ENCODE measurements around the gene DCDC1.

Gene DCDC1

GRCh38 chr11:31092638-31093037 lies 276.9 kb downstream of the DCDC1 start:
- DNase-seq = no peak

DNA sequence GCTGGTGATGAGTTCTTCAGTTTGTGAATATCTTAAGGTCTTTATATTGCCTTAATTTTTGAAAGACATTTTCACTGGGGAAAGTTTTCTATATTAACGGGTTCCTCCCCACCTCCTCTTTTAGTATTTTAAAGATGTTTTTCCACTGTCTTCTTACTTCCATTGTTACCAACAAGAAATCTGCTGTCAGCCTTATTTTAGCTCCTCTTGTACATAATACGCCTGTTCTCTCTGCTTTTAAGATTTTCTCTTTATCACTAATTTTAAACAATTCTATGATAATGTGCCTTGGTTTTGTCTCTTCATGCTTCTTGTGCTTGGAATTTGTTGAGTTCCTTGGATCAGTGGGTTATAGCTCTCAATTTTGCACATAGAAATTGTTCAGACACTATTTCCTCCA lies 280.4 kb downstream of the DCDC1 start:
- DNase-seq = no peak

- no peak for DNase-seq
These were observed 299.9 kb downstream of the DCDC1 start for GRCh38 chr11:31069447-31070205.

- no peak for DNase-seq
These were observed 308.7 kb downstream of the DCDC1 start for GRCh38 chr11:31060880-31061279.

DNA sequence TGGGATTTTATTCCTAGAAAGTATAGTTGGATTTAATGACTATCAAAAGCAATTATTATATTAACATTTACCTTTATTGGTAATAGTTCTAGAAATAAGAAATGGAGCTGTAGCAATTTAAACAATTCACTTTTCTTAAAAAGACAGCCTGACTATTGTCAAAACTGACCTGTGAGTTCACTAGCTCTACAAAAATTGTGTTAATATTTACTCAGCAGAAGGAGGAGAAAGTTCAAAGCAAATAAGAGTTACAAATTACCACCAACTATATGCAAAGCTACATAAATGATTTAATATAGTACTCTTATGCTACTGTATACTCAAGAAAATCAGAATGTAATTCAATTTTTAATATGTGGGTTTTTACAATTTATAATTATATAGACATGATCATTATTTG lies 310.0 kb downstream of the DCDC1 start:
- no peak for DNase-seq

DNA sequence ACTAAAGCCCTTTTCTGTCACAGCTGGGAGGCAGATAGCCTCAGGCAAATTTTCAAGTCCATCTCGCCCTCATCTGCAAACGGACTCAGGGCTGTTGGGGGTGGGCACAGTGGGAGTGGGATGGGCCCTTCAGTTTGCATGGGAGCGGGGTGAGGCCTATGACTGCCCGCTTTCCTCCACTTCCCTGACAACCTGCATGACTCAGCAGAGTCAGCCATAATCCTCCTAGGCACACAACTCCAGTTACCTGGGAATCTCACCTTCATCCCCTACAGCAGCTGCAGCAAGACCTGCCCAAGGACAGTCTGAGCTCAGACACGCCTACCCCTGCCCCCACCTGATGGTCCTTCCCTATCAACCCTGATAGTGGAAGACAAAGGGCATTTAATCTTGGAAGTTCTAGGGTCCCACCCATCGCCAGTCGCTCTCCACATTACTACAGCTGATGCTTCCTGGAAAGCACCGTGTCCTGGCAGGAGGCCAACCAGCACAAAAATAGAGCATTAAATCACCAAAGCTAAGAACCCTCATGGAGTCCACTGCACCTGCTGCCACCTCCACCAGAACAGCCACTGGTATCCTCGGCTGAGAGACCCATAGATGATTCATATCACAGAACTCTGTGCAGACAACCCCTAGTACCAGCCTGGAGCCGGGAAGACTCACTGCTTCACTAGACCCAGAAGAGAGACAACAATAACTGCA lies 319.3 kb downstream of the DCDC1 start:
- peak; percentile 21 for DNase-seq

GRCh38 chr11:31045335-31045734 lies 324.2 kb downstream of the DCDC1 start:
- no peak for DNase-seq

DNA sequence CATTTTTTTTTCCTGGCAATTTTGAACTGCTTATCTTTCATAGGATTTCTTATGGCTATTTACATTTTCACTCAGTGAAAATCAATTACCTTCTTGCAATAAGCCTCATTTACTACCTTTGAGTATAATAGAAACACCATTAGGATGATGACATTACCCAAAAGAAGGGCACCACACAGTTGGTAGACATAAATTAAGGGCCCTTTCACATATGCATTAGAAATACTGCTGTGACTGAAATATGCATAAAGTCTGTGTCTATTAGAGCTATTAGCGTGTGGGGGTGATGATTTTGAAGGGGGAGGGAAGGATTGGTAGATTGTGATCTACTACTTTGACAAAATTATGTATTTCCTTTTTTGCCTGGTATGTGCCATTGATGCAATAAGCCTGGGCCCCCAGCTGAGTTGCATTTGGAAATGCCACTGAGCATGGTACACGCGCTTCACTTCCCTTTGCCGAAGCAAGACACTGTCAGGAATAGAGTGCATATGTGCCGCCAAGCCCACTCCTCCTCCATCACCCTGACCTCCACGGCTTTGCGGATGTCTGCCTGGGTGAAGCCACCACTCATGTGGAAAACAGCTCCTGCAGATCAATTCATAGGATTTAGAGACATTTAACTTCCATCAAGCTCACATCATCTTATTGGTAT lies 339.3 kb downstream of the DCDC1 start:
- no peak for DNase-seq

DNA sequence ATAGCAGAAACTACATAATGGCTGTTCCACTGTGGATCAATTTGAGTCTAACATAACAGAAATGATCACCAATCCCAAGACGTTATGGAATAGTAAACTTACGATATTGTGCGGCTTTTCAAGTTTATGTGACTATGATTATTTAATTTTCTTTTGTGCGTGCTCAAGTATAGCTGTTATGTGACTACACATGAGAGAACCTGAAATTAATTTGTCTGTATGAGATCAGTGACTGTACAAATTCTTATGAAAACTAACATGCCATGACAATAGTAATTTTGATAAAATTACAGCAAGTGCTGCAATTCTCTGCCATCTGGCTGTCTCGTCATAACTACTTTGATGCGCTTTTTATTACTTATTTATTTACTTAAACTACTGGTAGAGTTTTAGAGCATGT lies 343.2 kb downstream of the DCDC1 start:
- DNase-seq = no peak

DNA sequence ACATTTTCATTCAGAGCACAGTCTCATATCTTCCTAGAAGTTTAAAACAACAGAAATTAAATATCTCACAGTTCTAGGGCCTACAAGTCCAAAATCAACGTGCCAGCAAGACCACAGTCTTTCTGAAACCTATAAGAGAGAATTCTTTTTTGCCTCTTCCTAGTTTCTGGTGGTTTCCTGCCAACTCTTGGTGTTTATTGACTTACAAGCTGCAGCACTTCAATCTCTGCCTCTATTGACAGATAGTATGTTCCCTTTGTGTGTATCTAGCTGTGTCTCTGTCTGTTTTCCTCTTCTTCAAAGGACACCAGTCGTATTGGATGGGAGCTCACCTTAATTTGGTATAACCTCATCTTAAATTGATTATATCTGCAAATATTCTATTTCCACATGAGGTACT lies 347.5 kb downstream of the DCDC1 start:
- DNase-seq = no peak

- DNase-seq = no peak
These were observed 349.8 kb downstream of the DCDC1 start for GRCh38 chr11:31019786-31020185.

DNA sequence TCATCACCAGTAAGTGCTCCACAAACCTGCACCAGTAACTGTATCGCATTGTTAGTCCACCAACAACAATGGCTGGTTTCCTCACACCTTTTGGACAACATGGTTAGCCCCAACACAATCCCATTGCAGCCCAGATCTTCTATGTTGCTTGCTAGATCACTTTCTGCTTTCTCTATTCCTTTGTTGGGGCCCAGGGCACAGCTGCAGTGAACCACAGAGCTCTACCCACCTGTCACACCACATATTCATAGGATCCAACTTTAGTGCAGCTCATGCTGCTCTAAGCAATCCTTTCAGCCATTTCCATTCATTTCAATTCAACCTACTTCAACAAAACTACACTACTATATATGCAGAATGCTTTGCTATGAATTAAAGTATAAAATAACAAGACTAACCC lies 364.3 kb downstream of the DCDC1 start:
- no peak for DNase-seq

DNA sequence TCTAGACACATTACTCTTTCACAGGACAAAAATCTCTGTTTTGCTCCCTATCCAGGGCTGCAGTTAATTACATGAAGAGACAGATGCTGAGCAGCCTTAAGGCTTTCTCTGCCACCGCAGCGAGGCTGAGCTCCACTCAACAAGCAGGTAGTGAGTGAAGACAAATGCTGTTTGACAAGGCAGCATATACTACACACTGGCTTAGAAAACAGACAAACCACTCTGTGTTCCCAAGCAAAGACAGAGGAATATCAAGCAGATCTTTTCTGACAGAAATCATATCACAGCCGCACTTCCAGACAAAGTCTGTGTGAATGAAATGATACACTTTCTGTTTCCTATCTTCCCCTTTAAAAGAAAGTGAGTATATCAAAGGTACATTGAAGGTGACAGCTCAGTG lies 368.1 kb downstream of the DCDC1 start:
- DNase-seq = no peak

GRCh38 chr11:31000381-31000780 lies 369.2 kb downstream of the DCDC1 start:
- DNase-seq = no peak

GRCh38 chr11:30992513-30992849 lies 377.1 kb downstream of the DCDC1 start:
- no peak for DNase-seq

GRCh38 chr11:30991802-30992512 lies 377.6 kb downstream of the DCDC1 start:
- DNase-seq = no peak

GRCh38 chr11:30991376-30991775 lies 378.2 kb downstream of the DCDC1 start:
- no peak for DNase-seq

DNA sequence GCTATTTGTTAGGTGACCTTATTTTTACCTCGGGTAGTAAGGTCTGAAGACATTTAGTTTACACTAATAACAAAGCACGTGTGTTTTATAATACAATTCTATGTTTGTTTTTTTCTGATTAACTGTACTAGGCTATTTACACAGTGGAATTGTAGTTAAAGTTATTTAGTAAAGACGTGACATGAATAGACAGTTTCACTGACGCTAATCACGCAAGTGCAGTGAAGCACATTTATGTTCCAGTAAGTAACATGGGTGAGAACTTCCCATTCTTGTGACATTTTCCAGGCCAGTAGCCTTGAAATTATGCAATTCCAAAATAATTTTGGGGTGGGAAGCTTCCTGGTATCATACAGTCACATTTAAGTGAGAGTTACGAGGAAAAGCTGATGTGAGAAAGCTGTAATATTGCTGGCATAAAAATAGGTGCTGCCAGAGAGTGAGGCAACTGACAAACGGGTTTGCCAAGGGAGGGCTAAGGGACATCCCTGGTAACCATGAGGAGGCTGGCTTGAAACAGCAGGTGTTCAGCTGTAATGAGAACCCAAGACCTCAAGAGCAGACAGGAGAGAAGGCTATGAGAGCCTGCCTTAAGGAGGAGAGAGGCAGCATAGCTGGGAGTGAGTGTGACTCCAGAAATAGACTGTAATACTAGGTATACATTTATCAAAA lies 378.8 kb downstream of the DCDC1 start:
- DNase-seq = no peak

DNA sequence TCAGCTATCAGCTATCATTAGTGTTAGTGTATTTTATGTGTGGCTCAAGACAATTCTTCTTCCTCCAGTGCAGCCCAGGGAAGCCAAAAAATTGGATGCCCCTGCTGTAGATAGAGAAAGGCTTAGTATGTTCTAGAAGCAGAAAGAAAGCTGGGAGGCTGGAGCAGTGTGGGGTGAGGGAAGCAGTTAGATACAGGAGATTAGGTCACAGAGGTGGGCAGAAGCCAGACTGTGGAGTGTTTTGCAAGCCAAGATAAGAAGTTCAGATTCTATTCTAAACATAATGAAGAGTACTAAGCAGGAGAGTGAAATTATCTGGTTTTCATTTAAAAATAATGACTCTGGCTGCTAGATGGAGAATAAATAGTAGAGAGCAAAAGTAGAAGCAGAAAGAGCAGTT lies 381.7 kb downstream of the DCDC1 start:
- DNase-seq = no peak

DNA sequence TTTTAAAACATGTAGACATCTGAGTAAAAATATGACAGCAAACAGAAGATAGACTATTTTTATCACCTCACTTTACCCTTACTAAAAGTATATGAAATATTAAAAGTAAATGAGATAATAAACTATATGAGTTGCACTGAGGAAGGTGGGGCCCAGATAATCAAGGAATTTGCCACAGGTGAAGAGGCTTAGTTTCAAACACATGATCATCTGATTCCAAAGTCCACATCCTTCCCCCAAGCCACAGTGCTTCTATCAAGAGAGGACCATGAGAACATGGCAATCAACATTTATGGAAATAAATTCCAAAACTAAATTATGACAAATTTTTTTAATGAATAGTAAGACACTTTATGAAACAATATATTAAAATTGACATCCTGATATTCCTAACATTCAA lies 384.0 kb downstream of the DCDC1 start:
- no peak for DNase-seq

GRCh38 chr11:30984827-30985226 lies 384.7 kb downstream of the DCDC1 start:
- no peak for DNase-seq

- DNase-seq = no peak
These were observed 385.1 kb downstream of the DCDC1 start for GRCh38 chr11:30984442-30984816.

DNA sequence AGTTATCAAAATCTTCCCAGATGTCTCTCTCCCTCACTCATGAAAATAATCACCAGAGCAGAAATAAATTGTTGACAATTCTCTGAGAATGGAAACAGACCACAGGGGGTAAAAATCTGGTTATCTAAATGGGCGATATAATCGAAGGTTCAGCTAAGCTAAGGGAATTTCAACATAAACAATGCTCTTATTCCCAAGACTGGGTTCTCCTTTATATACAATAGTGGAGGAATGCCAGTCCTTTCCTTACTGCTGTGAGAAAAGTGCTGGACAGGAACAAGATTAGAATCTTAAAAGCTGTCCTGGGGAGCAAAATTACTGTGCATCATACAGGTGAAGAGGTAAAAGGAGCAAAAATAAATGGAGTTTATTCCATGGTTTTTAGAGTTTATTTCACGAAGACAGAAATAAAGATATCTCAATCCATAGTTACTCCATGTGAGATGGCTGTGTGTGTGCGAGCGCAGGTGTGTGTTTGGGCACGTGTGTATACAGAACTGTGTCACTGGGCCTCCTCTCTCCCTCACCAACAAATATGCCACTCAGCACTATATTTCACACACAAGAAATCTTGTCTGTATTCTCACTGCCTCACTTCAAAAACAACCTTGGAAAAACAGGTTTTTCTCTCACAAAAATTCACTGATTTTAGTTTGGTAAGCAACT lies 385.6 kb downstream of the DCDC1 start:
- no peak for DNase-seq

Measured in NCI-H2107 (cell line).